GM12878 (cell line): ENCODE data around the gene KCNRG. TPM values are rescaled to one million over a fixed set of nuclear protein-coding genes. Genes with fewer than 3 reads are reported as not detected.

Source experiments
- ATAC-seq: fragments of 200-7000 bp; cut with Tn5 transposase; 3 replicates; pipeline ENCODE4 v1.9.1; 2020; ENCODE audit warnings: mild to moderate bottlenecking, moderate library complexity
- BruUV-seq: library from RNA; stranded (reverse); fragments of 400-500 nt; replicated peaks from 2 replicates; lab custom pipeline; 2021; lab: Mats Ljungman, UMichigan
- CTCF ChIA-PET: fragments of 300-600 bp; sonication (Branson Sonifier 250); formaldehyde crosslinking; extraction: SDS; loops from one replicate; lab custom pipeline; 2021; ENCODE audit warnings: inconsistent platforms; lab: Yijun Ruan, JAX
- POLR2A ChIA-PET: fragments of 350-600 bp; formaldehyde crosslinking; extraction: SDS; loops from one replicate; lab custom pipeline; 2021; ENCODE audit warnings: inconsistent platforms; lab: Charles Lee
- RAD21 ChIA-PET: fragments of 300-600 bp; sonication (Branson Sonifier 250); formaldehyde crosslinking; loops from one replicate; lab custom pipeline; 2023; ENCODE audit warnings: antibody characterized with exemption; ENCODE audit not compliant: unreplicated experiment; lab: Charles Lee
- SMC1A ChIA-PET: fragments of 300-600 bp; sonication (Branson Sonifier 250); formaldehyde crosslinking; loops from one replicate; lab custom pipeline; 2023; ENCODE audit not compliant: unreplicated experiment, uncharacterized antibody; lab: Charles Lee
- DNase-seq: peaks from one replicate; pipeline ENCODE4 v3.0.0-alpha.2; 2011; ENCODE audit warnings: low read depth, low spot score
- FAIRE-seq: peaks from 3 replicates; lab custom pipeline; 2011; peaks lifted over from hg19 to GRCh38; lab: Jason Lieb, UNC
- H2AFZ ChIP-seq: 2 replicates; pipeline ENCODE4 v1.6.0; 2011; ENCODE audit warnings: low read depth, low read length, control low read depth; ENCODE audit not compliant: control insufficient read depth
- H3K27ac ChIP-seq: 2 replicates; pipeline ENCODE4 v1.5.1; 2011; ENCODE audit warnings: control low read depth; ENCODE audit not compliant: control insufficient read depth, insufficient read depth
- H3K27me3 ChIP-seq, 2 experiments: replicated peaks in 1 of 2; 2 replicates each; pipeline versions ENCODE4 v1.6.0 to v1.6.1; 2011; ENCODE audit warnings: low read length in 1 of 2; ENCODE audit not compliant: control insufficient read depth in 2 of 2, insufficient read depth in 2 of 2
- H3K36me3 ChIP-seq, 2 experiments: 2 replicates each; pipeline ENCODE4 v1.5.1; 2011; ENCODE audit warnings: low read length in 1 of 2; ENCODE audit not compliant: control insufficient read depth in 2 of 2, insufficient read depth in 2 of 2
- H3K4me1 ChIP-seq: 2 replicates; pipeline ENCODE4 v1.6.1; 2011; ENCODE audit warnings: mild to moderate bottlenecking, low read length, moderate library complexity, mixed read lengths; ENCODE audit not compliant: control insufficient read depth, insufficient read depth
- H3K4me2 ChIP-seq: 2 replicates; pipeline ENCODE4 v1.6.0; 2011; ENCODE audit warnings: control low read depth; ENCODE audit not compliant: control insufficient read depth, insufficient read depth
- H3K4me3 ChIP-seq: fragments of 200-600 bp; sonication (generic); 2 replicates; pipeline ENCODE4 v1.5.1; 2016
- H3K79me2 ChIP-seq: 2 replicates; pipeline ENCODE4 v1.6.0; 2011; ENCODE audit warnings: low read length; ENCODE audit not compliant: control insufficient read depth, insufficient read depth
- H3K9ac ChIP-seq: 2 replicates; pipeline ENCODE4 v1.8.0; 2011; ENCODE audit warnings: low read length, control low read depth, mixed read lengths; ENCODE audit not compliant: control insufficient read depth, insufficient read depth
- H3K9me3 ChIP-seq: replicated peaks from 3 replicates; pipeline ENCODE4 v1.5.1; 2011; ENCODE audit warnings: mild to moderate bottlenecking, low read length; ENCODE audit not compliant: control insufficient read depth, insufficient read depth
- H4K20me1 ChIP-seq: 2 replicates; pipeline ENCODE4 v1.6.0; 2011; ENCODE audit not compliant: control insufficient read depth, insufficient read depth
- ATF2 ChIP-seq: IDR thresholded peaks from 2 replicates; pipeline ENCODE4 v1.6.1; 2012; ENCODE audit warnings: low read length, inconsistent platforms
- CBFB ChIP-seq: IDR thresholded peaks from 2 replicates; pipeline ENCODE4 v1.6.1; 2016; ENCODE audit warnings: antibody characterized with exemption, low read depth
- CBX5 ChIP-seq: sonication (generic); IDR thresholded peaks from 2 replicates; pipeline ENCODE4 v1.6.1; 2016; ENCODE audit warnings: low read depth, moderate library complexity, mild to moderate bottlenecking, inconsistent platforms
- GABPA ChIP-seq: IDR thresholded peaks from 2 replicates; pipeline ENCODE4 v1.6.1; 2014; ENCODE audit warnings: antibody characterized with exemption, low read depth, mild to moderate bottlenecking, inconsistent platforms
- HCFC1 ChIP-seq: fragments of 150-350 bp; IDR thresholded peaks from 2 replicates; pipeline ENCODE4 v1.6.1; 2014; ENCODE audit warnings: low read length
- HDAC6 ChIP-seq: fragments of 200-600 bp; sonication (generic); IDR thresholded peaks from one replicate; pipeline ENCODE4 v1.8.0; 2017; ENCODE audit warnings: antibody characterized with exemption; ENCODE audit not compliant: unreplicated experiment
- HDGF ChIP-seq: fragments of 450-650 bp; IDR thresholded peaks from 2 replicates; pipeline ENCODE4 v1.6.1; 2016; ENCODE audit warnings: antibody characterized with exemption
- NFXL1 ChIP-seq: fragments of 450-650 bp; IDR thresholded peaks from 2 replicates; pipeline ENCODE4 v1.6.1; 2017; ENCODE audit warnings: antibody characterized with exemption, mild to moderate bottlenecking, borderline replicate concordance
- NKRF ChIP-seq: fragments of 450-650 bp; conservative IDR thresholded peaks from 2 replicates; pipeline ENCODE4 v1.6.1; 2017; ENCODE audit warnings: mild to moderate bottlenecking, moderate library complexity
- NR2C1 ChIP-seq: fragments of 450-650 bp; IDR thresholded peaks from 2 replicates; pipeline ENCODE4 v1.6.1; 2017; ENCODE audit warnings: antibody characterized with exemption, mild to moderate bottlenecking, moderate library complexity
- PAX8 ChIP-seq: fragments of 450-650 bp; IDR thresholded peaks from 2 replicates; pipeline ENCODE4 v1.6.1; 2017; ENCODE audit warnings: mild to moderate bottlenecking, moderate library complexity
- RELA ChIP-seq: fragments of 450-650 bp; IDR thresholded peaks from 2 replicates; pipeline ENCODE4 v1.8.0; 2014; ENCODE audit warnings: borderline replicate concordance; ENCODE audit not compliant: partially characterized antibody
- TBL1XR1 ChIP-seq: IDR thresholded peaks from 2 replicates; pipeline ENCODE4 v1.6.1; 2012; ENCODE audit warnings: low read depth, low read length, improper control_type of control experiment
- in situ Hi-C: fragments of 300-500 bp; cut with MboI; formaldehyde crosslinking; loops from 9 replicates; pipeline ENCODE4 v1.14.3; 2018; ENCODE audit warnings: mixed read lengths
- intact Hi-C: fragments of 100-400 bp; cut with micrococcal nuclease; formaldehyde crosslinking; loops from one replicate; pipeline ENCODE4 v1.14.2; 2022; ENCODE audit not compliant: unreplicated experiment
- polyA plus RNA-seq, 11 experiments: library from polyadenylated mRNA; depleted of rRNA in 4 of 11; unstranded in 6 of 11; stranded (reverse) in 5 of 11; fragments of >200 nt; fragmentation: Nextera tagmentation in 4 of 11; fragmentation: Illumina TruSeq in 1 of 11; extraction: Ambion mirVana in 4 of 11; extraction: Trizol in 1 of 11; gene quantifications; 1 replicate in 1 of 11; 2 replicates in 10 of 11; pipeline versions ENCODE4 v1.2.1 to v1.2.3, GENCODE V29; 2011 to 2016; ENCODE audit warnings: inconsistent platforms in 2 of 11, missing spikeins in 2 of 11, low read depth in 1 of 11
- total RNA-seq, 4 experiments: library from RNA; depleted of rRNA in 3 of 4; stranded (reverse); fragments of >200 nt in 3 of 4; fragmentation: Illumina TruSeq in 1 of 4; extraction: Trizol in 1 of 4; gene quantifications; 2 replicates each; pipeline versions ENCODE4 v1.2.1 to v1.2.3, GENCODE V29; 2013 to 2021
- TF ChIP-seq, protein P1 (sequence below): fragments of 450-650 bp; IDR thresholded peaks from 2 replicates; pipeline ENCODE4 v1.6.1; 2018; ENCODE audit warnings: mild to moderate bottlenecking, low read depth, moderate library complexity; ENCODE audit not compliant: partially characterized antibody

KCNRG gene
- total and polyA plus RNA-seq, 10 of the 15 experiments (the other 5 are each of a cell fraction or from before 2014, with no cell fraction given) = 0.37 to 1.5 (median 0.58) TPM

DNA sequence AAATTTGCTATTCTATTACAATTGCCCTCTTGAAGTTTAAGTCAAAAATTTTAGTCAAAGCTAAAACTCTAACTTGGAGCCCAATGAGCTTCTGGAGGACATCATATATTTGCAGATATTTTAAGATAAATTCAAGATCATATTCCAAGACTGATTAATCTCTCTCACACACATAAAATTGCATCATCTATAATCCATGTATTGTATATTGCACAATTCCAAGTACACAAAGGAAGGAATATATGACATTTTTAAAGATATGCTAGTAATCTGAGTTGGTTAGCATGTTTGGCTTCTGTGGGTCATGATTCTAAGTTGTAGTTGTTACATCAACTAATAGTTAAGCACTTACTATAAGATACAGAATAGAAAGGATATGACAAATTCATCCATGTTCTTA, 53.3 kb downstream of the KCNRG start:
- RAD21 ChIA-PET = interaction anchor here (0.6 to 1.7 kb wide), 4 partner anchors 9 to 71 kb away, joined by 3 to 5 read pairs (median 4); partner anchors contain the start of gene TRIM13
- POLR2A ChIA-PET = interaction anchor here (1.2 kb wide), 1 partner anchor 11 kb away, joined by 3 read pairs; no protein-coding TSS in a partner anchor
- CTCF ChIA-PET = interaction anchor here (1.1 to 3.0 kb wide), 6 partner anchors 11 to 843 kb away, joined by 3 to 16 read pairs (median 6); partner anchors contain the start of gene TRIM13
- H4K20me1 ChIP-seq = no peaks in the 10 kb centered on the region
- TF ChIP-seq CBFB (no peak), HDGF (no peak), PAX8 (no peak), HCFC1 (no peak), GABPA (no peak), NKRF (no peak), ATF2 (no peak), CBX5 (no peak), HDAC6 (no peak), RELA (no peak), NR2C1 (no peak), TBL1XR1 (no peak), NFXL1 (no peak)
- TF ChIP-seq, protein P1, sequence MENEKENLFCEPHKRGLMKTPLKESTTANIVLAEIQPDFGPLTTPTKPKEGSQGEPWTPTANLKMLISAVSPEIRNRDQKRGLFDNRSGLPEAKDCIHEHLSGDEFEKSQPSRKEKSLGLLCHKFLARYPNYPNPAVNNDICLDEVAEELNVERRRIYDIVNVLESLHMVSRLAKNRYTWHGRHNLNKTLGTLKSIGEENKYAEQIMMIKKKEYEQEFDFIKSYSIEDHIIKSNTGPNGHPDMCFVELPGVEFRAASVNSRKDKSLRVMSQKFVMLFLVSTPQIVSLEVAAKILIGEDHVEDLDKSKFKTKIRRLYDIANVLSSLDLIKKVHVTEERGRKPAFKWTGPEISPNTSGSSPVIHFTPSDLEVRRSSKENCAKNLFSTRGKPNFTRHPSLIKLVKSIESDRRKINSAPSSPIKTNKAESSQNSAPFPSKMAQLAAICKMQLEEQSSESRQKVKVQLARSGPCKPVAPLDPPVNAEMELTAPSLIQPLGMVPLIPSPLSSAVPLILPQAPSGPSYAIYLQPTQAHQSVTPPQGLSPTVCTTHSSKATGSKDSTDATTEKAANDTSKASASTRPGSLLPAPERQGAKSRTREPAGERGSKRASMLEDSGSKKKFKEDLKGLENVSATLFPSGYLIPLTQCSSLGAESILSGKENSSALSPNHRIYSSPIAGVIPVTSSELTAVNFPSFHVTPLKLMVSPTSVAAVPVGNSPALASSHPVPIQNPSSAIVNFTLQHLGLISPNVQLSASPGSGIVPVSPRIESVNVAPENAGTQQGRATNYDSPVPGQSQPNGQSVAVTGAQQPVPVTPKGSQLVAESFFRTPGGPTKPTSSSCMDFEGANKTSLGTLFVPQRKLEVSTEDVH = no peak
- H3K9ac ChIP-seq = no peak overlapping the region
- H3K27ac ChIP-seq = no peak overlapping the region
- H3K4me2 ChIP-seq = no peak overlapping the region
- ATAC-seq (no peak), DNase-seq (no peak), FAIRE-seq (no peak)
- in situ Hi-C loops = no loop called here
- H2AFZ ChIP-seq = no peak overlapping the region
- H3K79me2 ChIP-seq = peaks cover 66% of the 10 kb centered on the region
- no peaks in the 10 kb centered on the region for H3K9me3 ChIP-seq
- H3K27me3 ChIP-seq = no peaks in the 10 kb centered on the region
- BruUV-seq = no TSS peak
- H3K4me1 ChIP-seq = peaks cover 8% of the 10 kb centered on the region; the same call in 1 of the 2 replicates
- intact Hi-C loops = no loop called here
- peaks cover 4 to 23% of the 10 kb centered on the region in 2 experiments for H3K36me3 ChIP-seq
- H3K4me3 ChIP-seq = no peak overlapping the region
- SMC1A ChIA-PET = interaction anchor here (1.0 to 6.7 kb wide), 9 partner anchors 9 to 843 kb away, joined by 3 to 59 read pairs (median 4); partner anchors contain the start of gene TRIM13
